Loucy (cell line): ENCODE data around the gene SOBP.

Experiments
- EZH2phosphoT487 ChIP-seq: fragments of 200-600 bp; IDR thresholded peaks from 2 replicates; pipeline ENCODE4 v1.6.1; 2018; ENCODE audit warnings: antibody characterized with exemption, mild to moderate bottlenecking, moderate library complexity, borderline replicate concordance
- TF ChIP-seq, protein P1 (sequence below): fragments of 200-600 bp; sonication (generic); conservative IDR thresholded peaks from 2 replicates; pipeline ENCODE4 v1.5.1; 2014; ENCODE audit warnings: mild to moderate bottlenecking, antibody characterized with exemption, low read length

DNA sequence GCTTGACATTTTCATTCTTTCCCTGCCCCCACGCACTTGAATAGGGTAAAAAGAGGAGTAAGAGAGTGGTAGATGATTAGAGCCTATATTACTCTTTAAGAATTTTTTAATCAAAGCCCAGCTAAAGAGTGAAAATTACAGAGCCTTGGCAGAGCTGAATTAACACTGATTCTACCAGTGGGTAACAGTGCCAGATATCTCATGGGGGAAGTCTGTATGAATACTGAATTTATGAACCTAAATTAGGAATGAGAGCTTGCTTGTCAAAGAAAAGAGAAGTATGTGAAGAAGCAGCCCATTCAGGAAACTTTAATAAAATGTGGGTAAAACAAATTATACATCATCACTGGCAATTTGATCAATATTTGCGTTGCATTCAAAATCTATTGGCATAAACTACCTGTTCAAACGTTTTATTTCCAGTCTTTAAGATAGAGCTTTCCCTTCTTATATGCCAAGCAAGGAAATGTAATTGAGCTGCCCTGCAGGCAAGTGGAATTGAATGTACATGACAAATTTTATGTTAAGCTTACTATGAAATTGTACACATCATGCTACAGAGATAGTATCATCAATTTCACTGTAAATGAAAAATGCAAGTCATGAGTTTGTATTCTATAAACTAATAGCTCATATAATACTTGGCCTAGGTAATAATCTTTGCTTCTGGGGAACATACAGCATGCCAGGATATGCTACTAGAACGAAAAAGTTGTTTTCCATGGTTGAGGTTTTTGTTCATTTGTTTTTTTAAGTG, 14.5 kb downstream of the SOBP start:
- TF ChIP-seq, protein P1, sequence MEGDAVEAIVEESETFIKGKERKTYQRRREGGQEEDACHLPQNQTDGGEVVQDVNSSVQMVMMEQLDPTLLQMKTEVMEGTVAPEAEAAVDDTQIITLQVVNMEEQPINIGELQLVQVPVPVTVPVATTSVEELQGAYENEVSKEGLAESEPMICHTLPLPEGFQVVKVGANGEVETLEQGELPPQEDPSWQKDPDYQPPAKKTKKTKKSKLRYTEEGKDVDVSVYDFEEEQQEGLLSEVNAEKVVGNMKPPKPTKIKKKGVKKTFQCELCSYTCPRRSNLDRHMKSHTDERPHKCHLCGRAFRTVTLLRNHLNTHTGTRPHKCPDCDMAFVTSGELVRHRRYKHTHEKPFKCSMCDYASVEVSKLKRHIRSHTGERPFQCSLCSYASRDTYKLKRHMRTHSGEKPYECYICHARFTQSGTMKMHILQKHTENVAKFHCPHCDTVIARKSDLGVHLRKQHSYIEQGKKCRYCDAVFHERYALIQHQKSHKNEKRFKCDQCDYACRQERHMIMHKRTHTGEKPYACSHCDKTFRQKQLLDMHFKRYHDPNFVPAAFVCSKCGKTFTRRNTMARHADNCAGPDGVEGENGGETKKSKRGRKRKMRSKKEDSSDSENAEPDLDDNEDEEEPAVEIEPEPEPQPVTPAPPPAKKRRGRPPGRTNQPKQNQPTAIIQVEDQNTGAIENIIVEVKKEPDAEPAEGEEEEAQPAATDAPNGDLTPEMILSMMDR: no peak
- no peak for TF ChIP-seq EZH2phosphoT487
